Measurements from ENCODE around the gene MUC2.
A peak's percentile ranks its signal among the peaks of the same experiment; 100 is the strongest.

The MUC2 gene

GRCh38 chr11:1052133-1053011, 22.3 kb upstream of the MUC2 start:
- DNase-seq: no peak

- no peak for DNase-seq
Observed at GRCh38 chr11:1053121-1053901, 21.4 kb upstream of the MUC2 start.

GRCh38 chr11:1054143-1055108, 20.2 kb upstream of the MUC2 start:
- no peak for DNase-seq

- DNase-seq: no peak
Observed at GRCh38 chr11:1055109-1055703, 19.5 kb upstream of the MUC2 start.

- DNase-seq: no peak
Observed at GRCh38 chr11:1055990-1056771, 18.5 kb upstream of the MUC2 start.

- DNase-seq: no peak
Observed at GRCh38 chr11:1057806-1058205, 16.9 kb upstream of the MUC2 start.

- DNase-seq: peak in 1 of 2 donors; percentile 0
Observed at GRCh38 chr11:1059759-1060158, 14.9 kb upstream of the MUC2 start.

- peak in 1 of 2 donors; percentile 0 for DNase-seq
Observed at GRCh38 chr11:1060410-1060809, 14.3 kb upstream of the MUC2 start.

GRCh38 chr11:1060852-1061616, 13.6 kb upstream of the MUC2 start:
- DNase-seq: peak in 1 of 2 donors; percentile 0

GRCh38 chr11:1062075-1062820, 12.4 kb upstream of the MUC2 start:
- no peak for DNase-seq

- no peak for DNase-seq
Observed at GRCh38 chr11:1064167-1064566, 10.5 kb upstream of the MUC2 start.

- DNase-seq: no peak
Observed at GRCh38 chr11:1067812-1068496, 6.7 kb upstream of the MUC2 start.

GRCh38 chr11:1069740-1070139, 4.9 kb upstream of the MUC2 start:
- DNase-seq: no peak

GRCh38 chr11:1070594-1071462, 3.8 kb upstream of the MUC2 start:
- DNase-seq: no peak

GRCh38 chr11:1071571-1072115, 3.0 kb upstream of the MUC2 start:
- DNase-seq: no peak

- DNase-seq: no peak
Observed at GRCh38 chr11:1072116-1072820, 2.4 kb upstream of the MUC2 start.

- no peak for DNase-seq
Observed at GRCh38 chr11:1072821-1073231, 1.8 kb upstream of the MUC2 start.
